ENCODE measurements around the gene ZNF462.

- TF ChIP-seq CTCF (IDR thresholded peaks at IDR 0.05; ENCODE audit: low read depth, low read length, missing input control) (no peak), GABPA (IDR thresholded peaks at IDR 0.05 in 1 of 2, conservative IDR thresholded peaks at IDR 0.05 in 1 of 2) (no peak), YY1 (IDR thresholded peaks at IDR 0.05) (no peak), REST (IDR thresholded peaks at IDR 0.05) (no peak), TAF1 (conservative IDR thresholded peaks at IDR 0.05) (no peak), MAX (IDR thresholded peaks at IDR 0.05) (no peak), FOXA2 (IDR thresholded peaks at IDR 0.05) (no peak), JUND (IDR thresholded peaks at IDR 0.05) (no peak), SP1 (IDR thresholded peaks at IDR 0.05) (no peak), RAD21 (IDR thresholded peaks at IDR 0.05) (no peak), ZBTB33 (IDR thresholded peaks at IDR 0.05) (no peak)
Observed at GRCh38 chr9:106980551-106981101, 117.7 kb downstream of the ZNF462 start.

Data from liver (tissue), 3 donors.